ENCODE measurements around the gene NCKAP5.

Gene NCKAP5

GRCh38 chr2:133598769-133599168 lies 30.5 kb upstream of the NCKAP5 start:
- no peak for DNase-seq (ENCODE audit: low read depth, low spot score)
- no peak for TF ChIP-seq CTCF (IDR thresholded peaks at IDR 0.05; ENCODE audit: insufficient read depth, low read length, missing control alignments)
- CTCF ChIA-PET = interaction anchor here (0.6 to 1.2 kb wide), 3 partner anchors 18 to 181 kb away, joined by 3 to 7 read pairs (median 3); no protein-coding TSS in a partner anchor
- H3K4me3 ChIP-seq (ENCODE audit: low read depth, low read length) = no peak overlapping the region
- POLR2A ChIA-PET = no interaction called here

GRCh38 chr2:133596701-133597393 lies 28.6 kb upstream of the NCKAP5 start:
- no peak for DNase-seq (ENCODE audit: low read depth, low spot score)
- ChIA-PET CTCF (no interaction called here), POLR2A (no interaction called here)
- H3K4me3 ChIP-seq (ENCODE audit: low read depth, low read length) = no peak overlapping the region
- no peak for TF ChIP-seq CTCF (IDR thresholded peaks at IDR 0.05; ENCODE audit: insufficient read depth, low read length, missing control alignments)

GRCh38 chr2:133591164-133591563 lies 22.9 kb upstream of the NCKAP5 start:
- no peak for TF ChIP-seq CTCF (IDR thresholded peaks at IDR 0.05; ENCODE audit: insufficient read depth, low read length, missing control alignments)
- no peak overlapping the region for H3K4me3 ChIP-seq (ENCODE audit: low read depth, low read length)
- ChIA-PET CTCF (interaction anchor here (0.8 to 1.3 kb wide), 5 partner anchors 9 to 189 kb away, joined by 3 to 5 read pairs (median 3); no protein-coding TSS in a partner anchor), POLR2A (interaction anchor here (0.8 kb wide), 1 partner anchor 10 kb away, joined by 3 read pairs; no protein-coding TSS in a partner anchor)
- no peak for DNase-seq (ENCODE audit: low read depth, low spot score)

- no peak overlapping the region for H3K4me3 ChIP-seq (ENCODE audit: low read depth, low read length)
- no peak for TF ChIP-seq CTCF (IDR thresholded peaks at IDR 0.05; ENCODE audit: insufficient read depth, low read length, missing control alignments)
- POLR2A ChIA-PET = no interaction called here
- no peak for DNase-seq (ENCODE audit: low read depth, low spot score)
- CTCF ChIA-PET = no interaction called here
Observed at GRCh38 chr2:133589456-133589855, 21.2 kb upstream of the NCKAP5 start.

- no peak overlapping the region for H3K4me3 ChIP-seq (ENCODE audit: low read depth, low read length)
- ChIA-PET POLR2A (no interaction called here), CTCF (no interaction called here)
- no peak for DNase-seq (ENCODE audit: low read depth, low spot score)
- no peak for TF ChIP-seq CTCF (IDR thresholded peaks at IDR 0.05; ENCODE audit: insufficient read depth, low read length, missing control alignments)
Observed at GRCh38 chr2:133588144-133588543, 19.9 kb upstream of the NCKAP5 start.

- ChIA-PET POLR2A (no interaction called here), CTCF (no interaction called here)
- DNase-seq (ENCODE audit: low read depth, low spot score) = no peak
- no peak for TF ChIP-seq CTCF (IDR thresholded peaks at IDR 0.05; ENCODE audit: insufficient read depth, low read length, missing control alignments)
- H3K4me3 ChIP-seq (ENCODE audit: low read depth, low read length) = no peak overlapping the region
Observed at GRCh38 chr2:133586978-133587377, 18.7 kb upstream of the NCKAP5 start.

Data from AG04449 (cell line).